ENCODE data around the gene BANP.
"Not testable (repeated sequence)": the region's sequence is repeated elsewhere in the genome, so short reads cannot be mapped to it uniquely, and the experiment has no call there.

The BANP gene

GRCh38 chr16:88067530-88068411 is 116.5 kb downstream of the BANP start:
- no peak for DNase-seq

GRCh38 chr16:88068476-88069396 is 117.5 kb downstream of the BANP start:
- DNase-seq, result no peak

DNA sequence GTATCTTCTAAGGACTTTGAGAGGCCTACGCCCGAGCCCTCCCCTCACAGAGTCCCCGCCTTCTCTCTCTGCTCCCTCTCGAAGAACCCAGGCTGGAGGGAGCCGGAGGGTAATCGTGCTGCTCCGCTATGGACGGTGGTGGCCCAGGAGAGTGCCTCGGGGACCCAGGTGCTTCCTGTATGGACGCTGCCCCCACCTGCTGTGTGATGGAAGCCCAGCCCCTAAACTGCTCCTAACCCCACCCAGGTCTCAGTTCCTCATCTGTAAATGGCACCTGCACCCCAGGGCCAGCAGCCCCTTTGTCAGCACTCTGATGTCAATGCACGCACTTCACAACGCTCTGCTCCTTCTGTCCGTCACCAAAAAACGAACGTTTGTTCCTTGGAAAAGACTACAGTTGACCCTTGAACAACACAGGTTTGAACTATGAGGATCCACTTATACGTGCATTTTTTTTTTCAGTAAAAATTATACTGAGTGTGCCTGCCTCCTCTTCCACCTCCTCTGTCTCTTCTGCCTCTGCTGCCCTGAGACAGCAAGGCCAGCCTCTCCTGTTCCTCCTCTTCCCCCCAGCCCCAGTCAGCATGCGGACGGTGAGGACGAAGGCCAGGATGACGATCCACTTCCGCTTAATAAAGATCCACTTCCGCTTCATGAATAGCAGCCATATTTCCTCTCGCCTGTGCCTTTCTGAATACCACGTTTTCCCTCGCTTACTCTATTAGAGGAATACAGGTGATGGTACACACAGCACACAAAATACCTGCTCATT is 118.3 kb downstream of the BANP start:
- no peak for DNase-seq

GRCh38 chr16:88070341-88070740 is 119.1 kb downstream of the BANP start:
- DNase-seq, result no peak

GRCh38 chr16:88070989-88071625 is 119.9 kb downstream of the BANP start:
- DNase-seq, result no peak

- no peak for DNase-seq
These were observed 120.7 kb downstream of the BANP start for GRCh38 chr16:88071908-88072307.

DNA sequence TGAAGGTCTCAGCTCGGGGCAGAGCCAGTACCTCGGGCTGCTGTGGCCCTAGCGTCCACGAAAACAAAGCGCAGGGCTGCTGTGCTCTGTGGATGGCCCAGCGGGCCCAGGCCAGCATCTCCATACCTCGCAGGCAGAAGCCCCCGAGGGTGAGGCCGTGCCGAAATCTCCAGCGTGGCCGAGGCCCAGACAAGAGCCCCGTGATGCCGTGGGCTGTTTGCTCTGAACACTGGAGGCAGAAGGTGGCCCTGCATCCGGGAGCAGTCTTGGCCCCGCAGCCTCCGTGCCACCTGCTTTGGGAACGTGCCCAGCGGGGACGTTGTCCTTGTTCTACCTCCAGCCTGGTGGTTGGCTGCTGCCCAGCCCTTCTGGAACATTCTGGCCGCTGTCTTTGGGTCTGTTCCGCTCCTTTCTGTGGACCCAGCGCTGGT is 121.4 kb downstream of the BANP start:
- DNase-seq, result no peak

GRCh38 chr16:88073201-88073721 is 122.0 kb downstream of the BANP start:
- DNase-seq, result no peak

DNA sequence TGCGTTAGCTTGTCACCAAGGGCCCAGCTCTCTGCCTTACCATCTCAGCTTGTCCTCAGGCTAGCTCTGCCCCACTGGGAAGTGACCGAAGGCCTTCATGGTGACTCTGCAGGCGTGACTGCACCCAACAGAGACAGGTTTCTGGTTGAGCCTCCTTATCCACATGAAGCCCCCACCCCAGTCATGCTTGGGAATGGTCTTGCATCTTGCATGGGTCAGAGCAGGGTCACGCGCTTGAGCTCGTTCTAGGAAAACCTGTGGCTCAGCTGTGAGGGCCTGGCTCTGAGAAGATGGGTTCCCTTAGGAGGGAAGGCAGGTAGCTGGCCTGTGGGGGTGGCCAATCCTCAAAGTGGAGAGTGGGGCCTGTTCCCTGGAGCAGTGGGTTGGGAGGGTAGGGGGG is 122.8 kb downstream of the BANP start:
- DNase-seq, result no peak

DNA sequence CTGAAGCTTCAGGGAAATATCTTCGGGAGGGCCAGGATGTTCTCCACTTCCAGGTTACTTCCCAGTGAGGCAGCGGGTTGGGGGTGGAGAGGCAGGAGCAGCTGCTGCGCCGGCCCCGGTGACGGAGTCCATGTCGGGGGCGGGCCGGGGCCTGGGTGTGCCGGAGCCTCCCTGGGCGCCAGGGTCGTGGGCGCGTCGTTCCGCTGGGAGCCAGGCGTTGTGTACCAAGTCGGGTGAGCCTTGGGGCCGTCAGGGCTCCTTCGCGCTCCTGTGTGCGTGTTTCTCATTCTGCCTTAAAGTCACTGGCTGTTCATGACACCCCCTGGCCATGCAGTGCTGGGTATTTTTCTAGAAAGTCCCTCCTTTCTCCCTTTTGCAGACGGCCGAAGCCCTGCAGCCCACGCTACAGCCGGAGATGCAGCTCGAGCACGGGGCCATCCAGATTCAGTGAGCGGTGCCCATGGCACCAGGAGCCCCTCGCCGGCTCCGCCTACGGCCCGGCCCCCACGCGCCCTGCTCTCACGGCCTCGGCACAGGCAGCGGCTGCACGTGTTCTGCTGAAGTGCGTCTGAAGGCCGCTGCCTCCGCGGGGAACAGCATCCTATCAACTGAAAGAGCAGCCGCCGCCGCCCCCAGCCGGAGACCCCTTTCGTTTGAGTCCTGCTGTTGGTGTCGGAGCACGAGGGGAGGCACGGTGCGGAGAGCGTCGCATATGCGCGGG is 125.1 kb downstream of the BANP start:
- DNase-seq, result no peak

- DNase-seq, result not testable (repeated sequence)
These were observed 125.7 kb downstream of the BANP start for GRCh38 chr16:88076932-88077320.

GRCh38 chr16:88077328-88078108 is 126.3 kb downstream of the BANP start:
- DNase-seq, result no peak

DNA sequence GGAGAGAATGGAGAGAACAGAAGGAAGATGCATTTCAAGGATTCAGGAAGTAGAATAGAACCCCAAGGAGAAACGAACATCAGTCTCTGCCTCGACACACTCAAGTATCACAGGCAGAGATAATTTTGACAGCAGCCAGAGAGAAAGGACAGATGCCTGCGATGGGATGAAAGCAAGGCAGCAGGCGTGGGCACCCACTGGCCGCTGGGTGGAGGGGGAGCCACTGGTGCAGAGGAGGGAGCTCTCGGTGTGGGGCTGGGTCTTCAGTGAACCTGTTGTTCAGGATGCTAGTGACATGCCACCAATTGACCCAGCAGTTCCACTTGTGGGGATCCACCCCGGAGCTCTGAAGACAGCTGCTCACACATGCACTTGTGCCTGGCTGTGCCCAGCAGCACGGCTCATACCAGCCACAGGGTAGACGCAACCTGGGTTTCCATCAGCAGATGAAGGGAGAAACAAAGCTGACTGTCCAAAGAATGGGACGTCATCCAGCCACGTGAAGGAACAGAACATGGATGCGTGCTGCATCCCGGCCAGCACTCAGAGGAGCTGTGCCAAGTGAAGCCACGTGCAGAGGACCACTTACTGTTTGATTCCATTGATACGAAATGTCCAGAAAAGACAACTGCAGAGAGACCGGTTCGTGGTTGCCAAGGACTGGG is 127.0 kb downstream of the BANP start:
- no peak for DNase-seq

GRCh38 chr16:88083582-88083981 is 132.3 kb downstream of the BANP start:
- DNase-seq, result no peak

- no peak for DNase-seq
These were observed 133.6 kb downstream of the BANP start for GRCh38 chr16:88084881-88085280.

- no peak for DNase-seq
These were observed 135.6 kb downstream of the BANP start for GRCh38 chr16:88086571-88087516.

GRCh38 chr16:88087517-88087877 is 136.3 kb downstream of the BANP start:
- DNase-seq, result no peak

DNA sequence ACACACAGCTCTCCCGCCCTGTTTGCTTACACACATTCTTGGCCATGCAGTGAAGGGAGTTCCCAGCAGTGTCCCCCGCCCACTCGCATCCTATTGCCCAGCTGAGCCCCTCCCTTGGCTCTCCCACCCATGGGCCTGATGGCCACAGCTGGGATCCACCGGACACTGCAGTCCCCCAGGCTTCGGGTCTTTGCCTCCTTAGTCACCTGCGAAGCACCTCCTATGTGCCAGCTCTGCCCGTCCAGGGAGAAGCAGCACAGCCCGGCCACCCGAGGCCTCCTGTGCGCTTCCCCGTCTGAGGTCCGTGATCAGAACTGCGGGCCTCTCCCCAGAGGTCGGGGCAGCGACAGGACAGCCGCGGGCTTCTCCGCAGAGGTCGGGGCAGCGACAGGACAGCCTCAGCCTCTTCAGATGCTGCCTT is 136.9 kb downstream of the BANP start:
- no peak for DNase-seq

- not testable (repeated sequence) for DNase-seq
These were observed 137.4 kb downstream of the BANP start for GRCh38 chr16:88088611-88089010.
